Mammary epithelial cell (primary cell): ENCODE data around the gene ERC1.

Source experiments
- EZH2 ChIP-seq: IDR thresholded peaks from 2 replicates; pipeline ENCODE4 v1.6.1; 2012; ENCODE audit warnings: low read length, inconsistent platforms, borderline replicate concordance
- TF ChIP-seq, protein P1 (sequence below), 2 donors: IDR thresholded peaks in 1 of 2; conservative IDR thresholded peaks in 1 of 2; 2 replicates each; pipeline ENCODE4 v1.5.1; 2011 to 2012; ENCODE audit warnings: inconsistent platforms in 2 of 2, low read length in 2 of 2, mild to moderate bottlenecking in 2 of 2, control low read depth in 1 of 2, low read depth in 1 of 2; ENCODE audit not compliant: insufficient read depth in 1 of 2; ENCODE audit errors: extremely low read depth in 1 of 2

DNA sequence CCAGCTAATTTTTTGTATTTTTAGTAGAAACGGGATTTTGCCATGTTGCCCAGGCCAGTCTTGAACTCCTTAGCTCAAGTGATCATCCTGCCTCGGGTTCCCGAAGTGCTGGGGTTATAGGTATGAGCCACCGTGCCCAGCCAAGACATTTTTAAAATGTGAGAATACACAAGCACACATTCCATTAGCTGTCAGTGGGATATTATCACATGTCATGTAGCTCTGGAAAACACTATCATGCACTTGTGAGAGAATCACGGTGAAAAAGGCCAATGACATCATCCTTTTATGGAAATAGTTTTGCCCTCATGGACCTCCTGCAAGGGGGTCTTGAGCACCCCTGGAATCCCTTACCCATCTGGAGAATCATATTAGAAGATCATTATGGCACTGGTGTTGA, 28.3 kb downstream of the ERC1 start:
- TF ChIP-seq, protein P1, sequence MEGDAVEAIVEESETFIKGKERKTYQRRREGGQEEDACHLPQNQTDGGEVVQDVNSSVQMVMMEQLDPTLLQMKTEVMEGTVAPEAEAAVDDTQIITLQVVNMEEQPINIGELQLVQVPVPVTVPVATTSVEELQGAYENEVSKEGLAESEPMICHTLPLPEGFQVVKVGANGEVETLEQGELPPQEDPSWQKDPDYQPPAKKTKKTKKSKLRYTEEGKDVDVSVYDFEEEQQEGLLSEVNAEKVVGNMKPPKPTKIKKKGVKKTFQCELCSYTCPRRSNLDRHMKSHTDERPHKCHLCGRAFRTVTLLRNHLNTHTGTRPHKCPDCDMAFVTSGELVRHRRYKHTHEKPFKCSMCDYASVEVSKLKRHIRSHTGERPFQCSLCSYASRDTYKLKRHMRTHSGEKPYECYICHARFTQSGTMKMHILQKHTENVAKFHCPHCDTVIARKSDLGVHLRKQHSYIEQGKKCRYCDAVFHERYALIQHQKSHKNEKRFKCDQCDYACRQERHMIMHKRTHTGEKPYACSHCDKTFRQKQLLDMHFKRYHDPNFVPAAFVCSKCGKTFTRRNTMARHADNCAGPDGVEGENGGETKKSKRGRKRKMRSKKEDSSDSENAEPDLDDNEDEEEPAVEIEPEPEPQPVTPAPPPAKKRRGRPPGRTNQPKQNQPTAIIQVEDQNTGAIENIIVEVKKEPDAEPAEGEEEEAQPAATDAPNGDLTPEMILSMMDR (conservative IDR thresholded peaks at IDR 0.05 in 1 of 2, IDR thresholded peaks at IDR 0.05 in 1 of 2; ENCODE audit: extremely low read depth in 1 of 2, insufficient read depth in 1 of 2, low read depth in 1 of 2, low read length in 2 of 2) = no peak
- TF ChIP-seq EZH2 = no peak
